Islet precursor cell (in vitro differentiated cells): ENCODE results near the gene KLF6.

Experiments
- DNase-seq: peaks from one replicate; pipeline ENCODE4 v3.0.0-alpha.2; 2018

The KLF6 gene

GRCh38 chr10:3774018-3774813 lies 10.8 kb downstream of the KLF6 start:
- DNase-seq = peak; percentile 68

GRCh38 chr10:3773460-3774017 lies 11.5 kb downstream of the KLF6 start:
- peak; percentile 53 for DNase-seq

- peak; percentile 39 for DNase-seq
These were observed 12.4 kb downstream of the KLF6 start for GRCh38 chr10:3772361-3773171.

- no peak for DNase-seq
These were observed 14.3 kb downstream of the KLF6 start for GRCh38 chr10:3770611-3771110.

- DNase-seq = no peak
These were observed 15.5 kb downstream of the KLF6 start for GRCh38 chr10:3769556-3769955.

GRCh38 chr10:3766046-3766756 lies 18.8 kb downstream of the KLF6 start:
- DNase-seq = peak; percentile 46

GRCh38 chr10:3765146-3765545 lies 19.9 kb downstream of the KLF6 start:
- DNase-seq = peak; percentile 32

GRCh38 chr10:3764626-3765112 lies 20.3 kb downstream of the KLF6 start:
- DNase-seq = no peak

GRCh38 chr10:3763852-3764625 lies 21.0 kb downstream of the KLF6 start:
- DNase-seq = peak; percentile 51

- DNase-seq = peak; percentile 58
These were observed 22.0 kb downstream of the KLF6 start for GRCh38 chr10:3763035-3763456.

GRCh38 chr10:3762309-3762708 lies 22.7 kb downstream of the KLF6 start:
- DNase-seq = no peak

GRCh38 chr10:3761904-3762303 lies 23.1 kb downstream of the KLF6 start:
- DNase-seq = peak; percentile 97

GRCh38 chr10:3761021-3761686 lies 23.9 kb downstream of the KLF6 start:
- DNase-seq = peak; percentile 21

- DNase-seq = peak; percentile 42
These were observed 24.9 kb downstream of the KLF6 start for GRCh38 chr10:3760083-3760482.

GRCh38 chr10:3759397-3759796 lies 25.6 kb downstream of the KLF6 start:
- DNase-seq = peak; percentile 3

GRCh38 chr10:3758491-3758970 lies 26.5 kb downstream of the KLF6 start:
- peak; percentile 39 for DNase-seq

GRCh38 chr10:3757638-3758490 lies 27.1 kb downstream of the KLF6 start:
- DNase-seq = peak; percentile 85

GRCh38 chr10:3757250-3757637 lies 27.8 kb downstream of the KLF6 start:
- peak; percentile 80 for DNase-seq

GRCh38 chr10:3756360-3756740 lies 28.7 kb downstream of the KLF6 start:
- DNase-seq = no peak
